GM19452 (cell line): ENCODE data around the gene NRAP.

Experiments
- ATAC-seq: cut with Tn5 transposase; IDR thresholded peaks from one replicate; pipeline ENCODE4 v1.9.1; 2021; ENCODE audit not compliant: unreplicated experiment

NRAP gene

GRCh38 chr10:113644185-113645120 is 19.4 kb downstream of the NRAP start:
- ATAC-seq = no peak

- ATAC-seq = no peak
These were observed 20.7 kb downstream of the NRAP start for GRCh38 chr10:113643183-113643582.

- no peak for ATAC-seq
These were observed 22.1 kb downstream of the NRAP start for GRCh38 chr10:113641702-113642101.

- no peak for ATAC-seq
These were observed 23.9 kb downstream of the NRAP start for GRCh38 chr10:113639966-113640365.

- no peak for ATAC-seq
These were observed 32.0 kb downstream of the NRAP start for GRCh38 chr10:113631684-113632367.

GRCh38 chr10:113630929-113631533 is 32.8 kb downstream of the NRAP start:
- ATAC-seq = no peak

GRCh38 chr10:113628607-113629153 is 35.2 kb downstream of the NRAP start:
- no peak for ATAC-seq

GRCh38 chr10:113627836-113628235 is 36.0 kb downstream of the NRAP start:
- no peak for ATAC-seq

- no peak for ATAC-seq
These were observed 37.0 kb downstream of the NRAP start for GRCh38 chr10:113626809-113627355.

GRCh38 chr10:113625461-113626186 is 38.2 kb downstream of the NRAP start:
- no peak for ATAC-seq

GRCh38 chr10:113622831-113623230 is 41.0 kb downstream of the NRAP start:
- no peak for ATAC-seq

GRCh38 chr10:113621799-113622198 is 42.0 kb downstream of the NRAP start:
- ATAC-seq = no peak

- no peak for ATAC-seq
These were observed 42.9 kb downstream of the NRAP start for GRCh38 chr10:113620936-113621335.

- no peak for ATAC-seq
These were observed 43.3 kb downstream of the NRAP start for GRCh38 chr10:113620511-113620910.

- no peak for ATAC-seq
These were observed 44.4 kb downstream of the NRAP start for GRCh38 chr10:113619401-113619800.

GRCh38 chr10:113618338-113618737 is 45.5 kb downstream of the NRAP start:
- ATAC-seq = no peak

GRCh38 chr10:113617086-113617485 is 46.8 kb downstream of the NRAP start:
- no peak for ATAC-seq

GRCh38 chr10:113616244-113617074 is 47.4 kb downstream of the NRAP start:
- no peak for ATAC-seq

- no peak for ATAC-seq
These were observed 49.7 kb downstream of the NRAP start for GRCh38 chr10:113613977-113614690.
